Measurements from ENCODE around the gene THSD7A. TPM values are rescaled to one million over a fixed set of nuclear protein-coding genes. Genes with fewer than 3 reads are reported as not detected.

THSD7A gene
- total and polyA plus RNA-seq, 11 donors: 0.11 to 5.2 (median 1.1) TPM

DNA sequence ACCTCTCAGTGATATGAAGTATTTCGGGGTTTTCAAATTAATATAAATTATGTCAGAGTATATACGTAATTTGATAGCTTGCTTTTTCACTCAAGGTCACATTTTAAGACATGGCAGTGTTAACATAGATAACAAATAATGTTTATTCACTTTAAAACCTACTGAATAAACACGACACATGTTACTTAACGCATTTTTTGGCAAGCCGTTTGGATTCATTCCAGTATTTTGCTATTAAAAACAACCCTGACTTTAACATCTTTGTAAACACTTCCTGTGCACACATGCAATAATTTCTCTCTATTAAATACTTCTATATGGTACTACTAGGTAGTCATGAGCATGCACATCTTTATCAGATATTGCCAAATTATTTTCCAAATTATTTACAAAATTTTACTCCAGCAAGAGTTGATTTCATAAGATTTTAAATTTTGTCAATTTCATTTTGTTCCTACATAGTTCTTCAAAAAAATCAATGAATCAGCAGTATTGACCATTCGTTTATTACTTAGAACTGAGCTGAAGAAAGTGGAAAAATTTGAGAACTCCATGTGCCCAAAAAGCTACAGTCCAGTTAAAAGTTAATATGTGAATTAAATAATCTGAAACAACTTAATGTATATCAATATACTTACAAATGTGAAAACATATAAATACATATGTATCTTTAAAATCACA lies 26.8 kb upstream of the THSD7A start:
- ATAC-seq: no peak
- WGBS, 4 donors: 54 to 66% (median 59%) methylated on average over 6 of the region's 6 CpGs
- H3K4me1 ChIP-seq: no peaks in the 10 kb centered on the region
- no peak overlapping the region for H3K27ac ChIP-seq
- TF ChIP-seq POLR2A (IDR thresholded peaks at IDR 0.05): no peak
- TF ChIP-seq, protein P1, sequence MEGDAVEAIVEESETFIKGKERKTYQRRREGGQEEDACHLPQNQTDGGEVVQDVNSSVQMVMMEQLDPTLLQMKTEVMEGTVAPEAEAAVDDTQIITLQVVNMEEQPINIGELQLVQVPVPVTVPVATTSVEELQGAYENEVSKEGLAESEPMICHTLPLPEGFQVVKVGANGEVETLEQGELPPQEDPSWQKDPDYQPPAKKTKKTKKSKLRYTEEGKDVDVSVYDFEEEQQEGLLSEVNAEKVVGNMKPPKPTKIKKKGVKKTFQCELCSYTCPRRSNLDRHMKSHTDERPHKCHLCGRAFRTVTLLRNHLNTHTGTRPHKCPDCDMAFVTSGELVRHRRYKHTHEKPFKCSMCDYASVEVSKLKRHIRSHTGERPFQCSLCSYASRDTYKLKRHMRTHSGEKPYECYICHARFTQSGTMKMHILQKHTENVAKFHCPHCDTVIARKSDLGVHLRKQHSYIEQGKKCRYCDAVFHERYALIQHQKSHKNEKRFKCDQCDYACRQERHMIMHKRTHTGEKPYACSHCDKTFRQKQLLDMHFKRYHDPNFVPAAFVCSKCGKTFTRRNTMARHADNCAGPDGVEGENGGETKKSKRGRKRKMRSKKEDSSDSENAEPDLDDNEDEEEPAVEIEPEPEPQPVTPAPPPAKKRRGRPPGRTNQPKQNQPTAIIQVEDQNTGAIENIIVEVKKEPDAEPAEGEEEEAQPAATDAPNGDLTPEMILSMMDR (IDR thresholded peaks at IDR 0.05): no peak
- H3K27me3 ChIP-seq: no peaks in the 10 kb centered on the region
- no peaks in the 10 kb centered on the region for H3K36me3 ChIP-seq
- intact Hi-C loops (cut with DNase I): loop anchor here in 1 of 10 donors (10.0 kb wide), 1 partner anchor 64 kb away; no protein-coding TSS in a partner anchor
- no peaks in the 10 kb centered on the region for H3K9me3 ChIP-seq
- no peak for DNase-seq
- no peak overlapping the region for H3K4me3 ChIP-seq

DNA sequence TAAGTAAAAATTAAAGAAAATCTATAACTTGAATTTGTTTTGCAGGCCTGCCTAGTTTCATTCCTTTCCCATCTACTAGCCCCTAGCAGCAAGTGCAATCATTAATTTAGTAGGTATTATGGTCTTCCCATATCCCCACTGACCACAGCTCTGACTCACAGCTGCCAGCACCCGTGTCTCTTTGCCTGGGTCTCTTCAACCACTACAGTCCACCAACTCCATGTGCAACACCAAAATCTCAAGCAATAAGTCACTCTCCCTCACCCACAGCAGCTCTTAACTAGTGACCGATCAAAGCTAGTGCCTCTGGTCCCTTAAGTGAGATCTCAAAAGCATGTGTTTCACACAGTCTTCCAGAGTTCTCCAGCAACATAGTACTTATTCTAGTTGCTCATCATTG lies 26.0 kb upstream of the THSD7A start:
- no peaks in the 10 kb centered on the region for H3K4me1 ChIP-seq
- no peak overlapping the region for H3K4me3 ChIP-seq
- intact Hi-C loops (cut with DNase I): loop anchor here in 1 of 10 donors (10.0 kb wide), 1 partner anchor 63 kb away; no protein-coding TSS in a partner anchor
- no peaks in the 10 kb centered on the region for H3K36me3 ChIP-seq
- no peak for DNase-seq
- TF ChIP-seq, protein P1 (IDR thresholded peaks at IDR 0.05): no peak
- 87 to 94% (median 89%) methylated on average over 2 of the region's 2 CpGs for WGBS, 4 donors
- no peaks in the 10 kb centered on the region for H3K9me3 ChIP-seq
- no peaks in the 10 kb centered on the region for H3K27me3 ChIP-seq
- no peak for ATAC-seq
- H3K27ac ChIP-seq: no peak overlapping the region

DNA sequence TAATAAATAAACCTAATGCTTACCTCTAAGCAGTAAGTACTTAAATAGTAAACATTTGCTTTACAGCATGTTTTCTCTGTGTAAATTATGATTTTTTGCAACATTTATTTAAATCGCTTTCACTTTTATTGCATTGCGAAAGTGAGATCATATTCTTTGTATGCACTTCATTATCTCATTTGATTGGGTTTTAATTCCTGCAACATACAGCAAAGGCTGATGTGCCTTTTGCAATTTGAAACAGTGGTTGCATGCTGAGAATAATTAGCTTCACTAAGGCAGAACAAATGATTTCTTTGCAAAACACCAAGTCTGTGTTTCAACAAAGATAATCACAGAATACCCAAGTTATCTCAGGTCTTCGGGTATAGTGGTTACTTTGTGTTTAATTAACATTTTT lies 16.3 kb upstream of the THSD7A start:
- DNase-seq (no peak), ATAC-seq (no peak)
- TF ChIP-seq, protein P1 (IDR thresholded peaks at IDR 0.05): no peak
- TF ChIP-seq POLR2A (IDR thresholded peaks at IDR 0.05): no peak
- intact Hi-C loops (cut with DNase I): no loop called here
- Histone ChIP-seq H3K4me3 (no peak overlapping the region), H3K27me3 (no peaks in the 10 kb centered on the region), H3K36me3 (no peaks in the 10 kb centered on the region), H3K27ac (no peak overlapping the region), H3K9me3 (peaks cover 0 to 10% (median 0%) of the 10 kb centered on the region in 12 donors), H3K4me1 (no peaks in the 10 kb centered on the region)
- WGBS, 4 donors: 82 to 90% (median 85%) methylated on average over 3 of the region's 3 CpGs

DNA sequence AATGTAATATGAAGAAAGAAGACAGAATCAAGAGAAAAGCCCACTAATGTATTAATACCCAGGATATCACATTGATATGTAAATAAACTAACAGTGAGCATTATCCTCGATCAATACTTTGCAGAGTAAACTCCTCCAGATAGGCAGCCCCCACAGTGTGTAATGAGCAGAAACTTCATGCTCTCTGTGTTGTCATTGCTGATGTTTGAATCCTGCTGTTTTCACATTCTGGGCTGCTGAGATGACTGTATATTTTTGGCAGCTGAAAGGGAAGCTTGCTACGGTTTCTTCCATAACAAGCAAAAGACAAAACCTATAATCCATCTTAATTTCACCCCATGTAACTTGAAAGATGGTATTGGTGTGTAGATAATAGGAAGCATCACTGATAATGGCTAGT lies 15.3 kb upstream of the THSD7A start:
- no peaks in the 10 kb centered on the region for H3K27me3 ChIP-seq
- intact Hi-C loops (cut with DNase I): no loop called here
- ATAC-seq (no peak), DNase-seq (no peak)
- H3K4me3 ChIP-seq: peak overlapping the region in 5 of 12 donors; percentile 4 to 21 (median 5)
- TF ChIP-seq, protein P1 (IDR thresholded peaks at IDR 0.05): no peak
- no peak for TF ChIP-seq POLR2A (IDR thresholded peaks at IDR 0.05)
- no peak overlapping the region for H3K27ac ChIP-seq
- H3K4me1 ChIP-seq: no peaks in the 10 kb centered on the region
- 37 to 41% (median 38%) methylated on average over 2 of the region's 2 CpGs for WGBS, 4 donors
- peaks cover 0 to 10% (median 0%) of the 10 kb centered on the region in 12 donors for H3K9me3 ChIP-seq
- no peaks in the 10 kb centered on the region for H3K36me3 ChIP-seq

Data from heart left ventricle (tissue), 16 donors.